Measurements from ENCODE around the gene TMEM53. TPM values are rescaled to one million over a fixed set of nuclear protein-coding genes. Genes with fewer than 3 reads are reported as not detected.

TMEM53 gene
- total RNA-seq, 4 donors from 2014 or later: 5.2 to 23.4 (median 9.9) TPM

GRCh38 chr1:44621841-44622286, 52.4 kb downstream of the TMEM53 start:
- TF ChIP-seq CTCF (IDR thresholded peaks at IDR 0.05): no peak
- TF ChIP-seq POLR2A (IDR thresholded peaks at IDR 0.05): no peak
- H3K4me3 ChIP-seq (ENCODE audit: low read depth, poor library complexity, severe bottlenecking): no peak overlapping the region
- intact Hi-C loops (cut with DNase I; ENCODE audit: low total_unique reads): no loop called here
- 80 to 89% methylated on average over 15 of the region's 15 CpGs for WGBS, 2 donors
- DNase-seq (ENCODE audit: low spot score in 2 of 2): no peak

- no peak for DNase-seq (ENCODE audit: low spot score in 2 of 2)
- WGBS, 2 donors: 70 to 78% methylated on average over 3 of the region's 3 CpGs
- H3K4me3 ChIP-seq (ENCODE audit: low read depth, poor library complexity, severe bottlenecking): no peak overlapping the region
- intact Hi-C loops (cut with DNase I; ENCODE audit: low total_unique reads): no loop called here
- no peak for TF ChIP-seq POLR2A (IDR thresholded peaks at IDR 0.05)
- TF ChIP-seq CTCF (IDR thresholded peaks at IDR 0.05): no peak
Observed at GRCh38 chr1:44620072-44620471, 54.2 kb downstream of the TMEM53 start.

- intact Hi-C loops (cut with DNase I; ENCODE audit: low total_unique reads): no loop called here
- no peak overlapping the region for H3K4me3 ChIP-seq (ENCODE audit: low read depth, poor library complexity, severe bottlenecking)
- no peak for TF ChIP-seq POLR2A (IDR thresholded peaks at IDR 0.05)
- TF ChIP-seq CTCF (IDR thresholded peaks at IDR 0.05): no peak
- WGBS, 2 donors: 71 to 74% methylated on average over 12 of the region's 12 CpGs
- DNase-seq (ENCODE audit: low spot score in 2 of 2): no peak
Observed at GRCh38 chr1:44619261-44619900, 54.9 kb downstream of the TMEM53 start.

- 63 to 94% methylated on average over 1 of the region's 1 CpG for WGBS, 2 donors
- intact Hi-C loops (cut with DNase I; ENCODE audit: low total_unique reads): no loop called here
- TF ChIP-seq CTCF (IDR thresholded peaks at IDR 0.05) (no peak), POLR2A (IDR thresholded peaks at IDR 0.05) (no peak)
- H3K4me3 ChIP-seq (ENCODE audit: low read depth, poor library complexity, severe bottlenecking): no peak overlapping the region
- DNase-seq (ENCODE audit: low spot score in 2 of 2): no peak
Observed at GRCh38 chr1:44617703-44618029, 56.6 kb downstream of the TMEM53 start.

GRCh38 chr1:44616991-44617702, 57.1 kb downstream of the TMEM53 start:
- intact Hi-C loops (cut with DNase I; ENCODE audit: low total_unique reads): no loop called here
- DNase-seq (ENCODE audit: low spot score in 2 of 2): no peak
- no peak overlapping the region for H3K4me3 ChIP-seq (ENCODE audit: low read depth, poor library complexity, severe bottlenecking)
- WGBS, 2 donors: 12 to 30% methylated on average over 63 of the region's 63 CpGs
- TF ChIP-seq POLR2A (IDR thresholded peaks at IDR 0.05) (no peak), CTCF (IDR thresholded peaks at IDR 0.05) (no peak)

Data from lower leg skin (tissue), 4 donors.